ENCODE data around the gene MAPK12. TPM values are rescaled to one million over a fixed set of nuclear protein-coding genes. Genes with fewer than 3 reads are reported as not detected.

The MAPK12 gene
- total RNA-seq, 2 donors from 2014 or later = 8.9 to 10.4 TPM

DNA sequence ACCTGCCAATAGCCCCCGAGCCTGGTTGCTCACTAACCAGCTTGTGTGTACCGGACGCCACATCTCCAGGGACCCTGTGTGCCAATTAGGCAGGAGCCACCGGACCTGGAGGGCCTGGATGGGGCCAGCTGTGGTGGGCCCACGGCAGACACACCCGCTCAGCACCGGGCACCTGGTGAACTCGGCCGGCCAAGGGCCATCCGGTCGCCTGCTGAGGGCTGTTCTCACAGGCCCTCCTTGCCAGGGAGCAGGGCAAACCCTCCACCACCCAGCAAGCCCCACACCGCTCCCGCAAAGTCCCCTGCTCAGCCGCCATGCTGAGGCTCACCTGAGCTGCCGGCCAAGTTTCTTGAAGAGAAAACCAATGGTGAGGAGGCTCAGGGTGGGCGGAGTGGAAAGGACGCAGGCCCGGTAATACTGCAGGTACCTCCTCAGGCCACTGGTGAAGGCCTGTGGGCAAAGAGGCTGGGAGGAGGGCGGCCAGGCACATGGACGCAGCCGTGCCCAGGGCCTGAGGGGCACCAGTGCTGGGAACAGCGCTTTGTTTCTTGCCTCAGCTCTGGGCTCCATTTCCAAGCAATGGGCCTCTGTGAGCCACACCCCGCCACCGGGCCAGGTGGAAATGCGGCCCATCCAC is 33.8 kb downstream of the MAPK12 start:
- Histone ChIP-seq H3K9me3 (no peaks in the 10 kb centered on the region), H3K36me3 (peaks cover 42% of the 10 kb centered on the region)

DNA sequence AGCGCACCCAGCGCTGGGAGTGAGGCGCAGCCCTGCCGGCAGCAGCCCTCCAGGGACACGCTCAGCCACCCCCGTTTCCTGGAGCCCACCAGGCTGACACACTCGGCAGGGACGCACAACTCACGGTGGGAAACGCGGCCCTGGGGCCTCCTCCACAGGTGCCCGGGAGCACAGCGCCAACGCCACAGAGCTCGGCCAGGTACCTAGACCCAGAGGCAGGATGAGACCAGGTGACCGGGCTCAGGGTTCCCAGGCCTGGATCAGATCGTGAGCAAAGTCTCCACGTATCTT is 34.7 kb downstream of the MAPK12 start:
- peaks cover 51% of the 10 kb centered on the region for H3K36me3 ChIP-seq
- no peaks in the 10 kb centered on the region for H3K27me3 ChIP-seq (replicated peaks; ENCODE audit: insufficient read depth)
- no peak overlapping the region for H3K4me3 ChIP-seq
- H3K9me3 ChIP-seq = no peaks in the 10 kb centered on the region
- no peaks in the 10 kb centered on the region for H3K4me1 ChIP-seq (ENCODE audit: control insufficient read depth in 1 of 2, low read depth in 2 of 2)
- ATAC-seq (ENCODE audit: insufficient number of reproducible peaks, low FRiP score, low read depth) (no peak), DNase-seq (ENCODE audit: low spot score) (no peak)
- H3K27ac ChIP-seq = no peak overlapping the region
- TF ChIP-seq, protein P1, sequence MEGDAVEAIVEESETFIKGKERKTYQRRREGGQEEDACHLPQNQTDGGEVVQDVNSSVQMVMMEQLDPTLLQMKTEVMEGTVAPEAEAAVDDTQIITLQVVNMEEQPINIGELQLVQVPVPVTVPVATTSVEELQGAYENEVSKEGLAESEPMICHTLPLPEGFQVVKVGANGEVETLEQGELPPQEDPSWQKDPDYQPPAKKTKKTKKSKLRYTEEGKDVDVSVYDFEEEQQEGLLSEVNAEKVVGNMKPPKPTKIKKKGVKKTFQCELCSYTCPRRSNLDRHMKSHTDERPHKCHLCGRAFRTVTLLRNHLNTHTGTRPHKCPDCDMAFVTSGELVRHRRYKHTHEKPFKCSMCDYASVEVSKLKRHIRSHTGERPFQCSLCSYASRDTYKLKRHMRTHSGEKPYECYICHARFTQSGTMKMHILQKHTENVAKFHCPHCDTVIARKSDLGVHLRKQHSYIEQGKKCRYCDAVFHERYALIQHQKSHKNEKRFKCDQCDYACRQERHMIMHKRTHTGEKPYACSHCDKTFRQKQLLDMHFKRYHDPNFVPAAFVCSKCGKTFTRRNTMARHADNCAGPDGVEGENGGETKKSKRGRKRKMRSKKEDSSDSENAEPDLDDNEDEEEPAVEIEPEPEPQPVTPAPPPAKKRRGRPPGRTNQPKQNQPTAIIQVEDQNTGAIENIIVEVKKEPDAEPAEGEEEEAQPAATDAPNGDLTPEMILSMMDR (IDR thresholded peaks at IDR 0.05) = no peak

More for the DNA sequence above, 33.8 kb downstream of the MAPK12 start:
- Histone ChIP-seq H3K4me1 (ENCODE audit: control insufficient read depth in 1 of 2, low read depth in 2 of 2) (no peaks in the 10 kb centered on the region), H3K4me3 (no peak overlapping the region), H3K27ac (no peak overlapping the region), H3K27me3 (replicated peaks; ENCODE audit: insufficient read depth) (no peaks in the 10 kb centered on the region)
- TF ChIP-seq, protein P1 (IDR thresholded peaks at IDR 0.05) = no peak
- no peak for DNase-seq (ENCODE audit: low spot score)
- no peak for ATAC-seq (ENCODE audit: insufficient number of reproducible peaks, low FRiP score, low read depth)

DNA sequence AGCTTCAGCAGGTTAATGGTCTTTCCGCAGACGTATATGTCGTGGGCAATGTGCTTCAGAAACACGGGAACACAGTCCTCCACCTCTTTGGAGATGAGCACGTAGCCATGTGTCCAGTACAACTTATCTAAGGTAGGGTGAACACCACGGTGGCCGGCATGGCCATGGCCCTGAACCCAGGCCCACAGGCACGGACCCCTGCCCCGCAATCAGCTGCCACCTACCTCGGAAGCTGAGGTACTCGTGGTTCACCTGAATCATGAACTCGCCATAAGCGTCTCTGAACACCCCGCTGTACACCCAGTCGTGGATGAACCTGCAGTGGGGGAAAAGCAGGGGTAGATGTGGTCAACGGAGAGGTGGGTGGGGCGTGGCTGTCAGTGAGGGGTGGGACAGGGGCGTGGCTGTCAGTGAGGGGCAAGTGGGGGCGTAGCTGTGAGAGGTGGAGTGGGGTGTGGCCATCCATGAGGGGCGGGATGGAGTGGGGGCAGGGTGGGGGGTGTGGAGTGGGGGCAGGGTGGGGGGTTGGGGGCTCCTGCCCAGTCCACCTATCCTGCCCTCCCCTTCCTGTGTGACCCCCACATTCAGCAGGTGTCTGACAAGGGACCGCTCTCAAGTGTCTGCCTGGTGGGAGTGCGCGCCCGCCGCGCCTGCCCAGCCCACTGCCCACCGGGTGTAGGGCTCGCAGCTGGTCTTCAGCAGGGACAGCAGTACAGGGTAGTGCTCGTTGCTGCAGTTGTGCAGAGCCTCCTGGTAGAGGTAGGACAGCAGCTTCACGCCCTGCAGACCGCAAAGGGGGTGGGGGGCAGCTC is 35.2 kb downstream of the MAPK12 start:
- no peak overlapping the region for H3K27ac ChIP-seq
- no peaks in the 10 kb centered on the region for H3K4me1 ChIP-seq (ENCODE audit: control insufficient read depth in 1 of 2, low read depth in 2 of 2)
- no peak overlapping the region for H3K4me3 ChIP-seq
- H3K36me3 ChIP-seq = peaks cover 52% of the 10 kb centered on the region
- TF ChIP-seq, protein P1 (IDR thresholded peaks at IDR 0.05) = no peak
- ATAC-seq (ENCODE audit: insufficient number of reproducible peaks, low FRiP score, low read depth) (no peak), DNase-seq (ENCODE audit: low spot score) (no peak)
- H3K9me3 ChIP-seq = no peaks in the 10 kb centered on the region
- H3K27me3 ChIP-seq (replicated peaks; ENCODE audit: insufficient read depth) = no peaks in the 10 kb centered on the region

DNA sequence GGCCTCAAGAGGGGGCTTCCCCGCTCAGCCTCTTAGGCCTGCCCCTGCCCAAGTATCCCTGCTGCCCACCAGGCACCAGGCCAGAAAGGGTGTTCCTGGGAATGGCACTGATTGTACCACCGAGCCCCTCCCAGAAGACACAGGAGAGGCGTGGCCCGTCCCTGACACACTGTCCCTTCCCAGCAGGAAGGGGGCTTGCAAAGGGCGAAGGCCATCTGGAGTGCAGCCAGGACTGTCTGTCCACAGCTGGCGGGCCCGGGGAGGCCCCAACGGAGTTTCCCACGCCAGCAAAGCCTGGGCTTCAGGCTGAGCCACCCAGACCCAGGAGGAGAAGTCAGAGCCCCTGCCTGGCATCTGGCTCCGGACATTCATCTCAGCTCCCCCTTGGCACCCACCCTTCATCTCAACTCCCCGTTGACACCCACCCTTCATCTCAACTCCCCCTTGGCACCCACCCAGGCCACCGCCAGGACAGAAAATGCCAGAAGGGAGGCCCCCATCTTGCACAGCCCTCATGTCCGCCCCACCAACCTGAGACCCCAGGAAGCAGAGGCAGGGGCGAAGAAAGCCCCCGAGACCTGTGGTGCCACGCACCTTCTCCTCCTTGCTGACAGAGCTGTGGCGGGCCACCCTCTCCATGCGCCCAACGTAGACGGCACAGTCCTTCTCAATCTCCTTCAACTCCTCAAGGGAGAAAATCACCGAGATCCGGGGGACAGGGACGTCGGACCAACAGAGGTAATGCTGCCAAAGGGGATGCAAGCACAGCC is 36.1 kb downstream of the MAPK12 start:
- Histone ChIP-seq H3K4me3 (no peak overlapping the region), H3K36me3 (peaks cover 57% of the 10 kb centered on the region), H3K27ac (no peak overlapping the region), H3K27me3 (replicated peaks; ENCODE audit: insufficient read depth) (no peaks in the 10 kb centered on the region), H3K4me1 (ENCODE audit: control insufficient read depth in 1 of 2, low read depth in 2 of 2) (no peaks in the 10 kb centered on the region), H3K9me3 (no peaks in the 10 kb centered on the region)
- no peak for ATAC-seq (ENCODE audit: insufficient number of reproducible peaks, low FRiP score, low read depth)
- no peak for DNase-seq (ENCODE audit: low spot score)
- TF ChIP-seq, protein P1 (IDR thresholded peaks at IDR 0.05) = no peak

DNA sequence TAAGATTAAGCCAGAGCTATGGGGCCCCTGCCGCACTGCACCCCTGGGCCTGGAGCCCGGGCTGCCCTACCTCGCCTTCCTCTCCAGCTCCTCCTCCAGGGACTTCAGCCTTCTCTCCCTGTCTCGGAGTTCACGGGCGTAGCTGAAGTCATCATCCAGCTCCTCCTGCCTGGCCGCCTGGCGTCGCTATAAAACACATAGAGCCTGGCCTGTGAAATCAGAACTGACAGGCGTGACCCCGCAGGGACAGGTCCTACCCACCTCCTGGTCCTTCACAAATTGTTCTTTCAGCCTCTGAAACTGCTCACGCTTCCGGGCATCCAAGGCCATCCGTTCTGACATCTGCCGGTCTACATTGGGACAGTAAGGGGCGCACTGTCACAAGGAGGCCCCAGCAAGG is 37.4 kb downstream of the MAPK12 start:
- Histone ChIP-seq H3K9me3 (no peaks in the 10 kb centered on the region), H3K4me1 (ENCODE audit: control insufficient read depth in 1 of 2, low read depth in 2 of 2) (no peaks in the 10 kb centered on the region), H3K27ac (no peak overlapping the region), H3K4me3 (no peak overlapping the region), H3K36me3 (peaks cover 59% of the 10 kb centered on the region), H3K27me3 (replicated peaks; ENCODE audit: insufficient read depth) (no peaks in the 10 kb centered on the region)
- no peak for ATAC-seq (ENCODE audit: insufficient number of reproducible peaks, low FRiP score, low read depth)
- TF ChIP-seq, protein P1 (IDR thresholded peaks at IDR 0.05) = no peak
- DNase-seq (ENCODE audit: low spot score) = no peak

Measured in thoracic aorta (tissue), 2 donors.